Gastrocnemius medialis (tissue), 4 donors: ENCODE data around the gene PSAT1. TPM values are rescaled to one million over a fixed set of nuclear protein-coding genes. Genes with fewer than 3 reads are reported as not detected.

ENCODE experiments used
- ATAC-seq, 2 donors: fragments of 150-250 bp; one replicate each; pipeline ENCODE4 v1.9.1; 2016
- DNase-seq, 2 donors: peaks; one replicate each; pipeline ENCODE4 v3.0.0-alpha.2; 2019
- H3K27ac ChIP-seq, 4 donors: fragments of 200-600 bp; sonication (generic); 1 replicate in 1 of 4; 2 replicates in 3 of 4; pipeline ENCODE4 v1.5.1; 2016 to 2018; ENCODE audit warnings: mild to moderate bottlenecking in 2 of 4, moderate library complexity in 1 of 4
- H3K27me3 ChIP-seq, 3 donors: fragments of 200-600 bp; sonication (generic) in 2 of 3; 1 replicate in 1 of 3; 2 replicates in 2 of 3; pipeline versions ENCODE4 v1.5.1 to v1.6.0; 2016 to 2019; ENCODE audit warnings: mild to moderate bottlenecking in 1 of 3, moderate library complexity in 1 of 3
- H3K36me3 ChIP-seq, 2 donors: fragments of 200-600 bp; sonication (generic) in 1 of 2; one replicate each; pipeline ENCODE4 v1.5.1; 2017 to 2018
- H3K4me1 ChIP-seq, 2 donors: fragments of 200-600 bp; sonication (generic) in 1 of 2; one replicate each; pipeline ENCODE4 v1.5.1; 2016 to 2017; ENCODE audit warnings: mild to moderate bottlenecking in 2 of 2
- H3K4me3 ChIP-seq, 4 donors: fragments of 200-600 bp; sonication (generic) in 3 of 4; 1 replicate in 1 of 4; 2 replicates in 3 of 4; pipeline ENCODE4 v1.5.1; 2016 to 2019; ENCODE audit warnings: mild to moderate bottlenecking in 2 of 4
- H3K9me3 ChIP-seq, 3 donors: fragments of 200-600 bp; sonication (generic) in 2 of 3; 1 replicate in 1 of 3; 2 replicates in 2 of 3; pipeline ENCODE4 v1.5.1; 2016 to 2019
- POLR2A ChIP-seq, 2 donors: fragments of 450-650 bp; IDR thresholded peaks; one replicate each; pipeline ENCODE4 v1.6.1; 2017; ENCODE audit warnings: antibody characterized with exemption in 2 of 2, mild to moderate bottlenecking in 2 of 2, moderate library complexity in 2 of 2
- in situ Hi-C, 4 donors: fragments of 200-750 bp; cut with MboI; loops; one replicate each; pipeline versions ENCODE4 v1.15.0 to v1.8.0; 2017; ENCODE audit warnings: low sequenced_read_pairs in 4 of 4
- intact Hi-C: fragments of 100-400 bp; cut with DNase I; formaldehyde crosslinking; loops from one replicate; pipeline ENCODE4 v1.15.1; 2023; ENCODE audit warnings: low total_unique reads
- total RNA-seq, 4 donors: library from RNA; depleted of rRNA; stranded (reverse); fragments of >200 nt; gene quantifications; one replicate each; pipeline versions ENCODE4 v1.1.0 to v1.2.3, GENCODE V29; 2016
- TF ChIP-seq, protein P1 (sequence below), 5 experiments: fragments of 450-650 bp in 3 of 5; fragments of 200-600 bp in 2 of 5; sonication (generic) in 2 of 5; IDR thresholded peaks in 4 of 5; conservative IDR thresholded peaks in 1 of 5; 1 replicate in 4 of 5; 2 replicates in 1 of 5; pipeline ENCODE4 v1.5.1; 2016 to 2019; ENCODE audit warnings: antibody characterized with exemption in 5 of 5, mild to moderate bottlenecking in 3 of 5, moderate library complexity in 3 of 5

PSAT1 gene
- total RNA-seq, 4 donors from 2014 or later = 0.33 to 0.52 TPM; not detected in 2

DNA sequence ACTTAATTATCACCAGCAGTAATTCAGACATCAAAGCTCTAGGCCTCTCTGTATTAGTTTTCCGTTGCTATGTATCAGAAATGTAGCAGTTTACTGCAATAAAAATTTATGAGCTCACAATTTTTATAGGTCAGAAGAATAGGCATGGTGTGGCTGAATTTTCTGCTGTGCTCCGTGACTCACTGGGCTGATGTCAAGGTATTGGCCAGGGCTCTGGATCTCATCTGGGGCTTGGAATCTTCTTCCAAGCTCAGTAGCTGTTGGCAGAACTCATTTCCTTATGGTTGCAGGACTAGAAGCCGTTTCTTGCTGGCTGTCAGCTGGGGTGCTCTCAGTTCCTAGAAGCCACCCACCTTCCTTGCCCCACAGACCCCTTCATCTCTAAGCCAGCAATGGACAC lies 66.3 kb downstream of the PSAT1 start:
- Histone ChIP-seq H3K36me3 (no peaks in the 10 kb centered on the region), H3K9me3 (no peaks in the 10 kb centered on the region), H3K27ac (no peak overlapping the region), H3K27me3 (no peaks in the 10 kb centered on the region), H3K4me1 (no peaks in the 10 kb centered on the region), H3K4me3 (no peak overlapping the region)
- intact Hi-C loops = no loop called here
- no peak for DNase-seq
- no peak for TF ChIP-seq POLR2A (IDR thresholded peaks at IDR 0.05)
- TF ChIP-seq, protein P1, sequence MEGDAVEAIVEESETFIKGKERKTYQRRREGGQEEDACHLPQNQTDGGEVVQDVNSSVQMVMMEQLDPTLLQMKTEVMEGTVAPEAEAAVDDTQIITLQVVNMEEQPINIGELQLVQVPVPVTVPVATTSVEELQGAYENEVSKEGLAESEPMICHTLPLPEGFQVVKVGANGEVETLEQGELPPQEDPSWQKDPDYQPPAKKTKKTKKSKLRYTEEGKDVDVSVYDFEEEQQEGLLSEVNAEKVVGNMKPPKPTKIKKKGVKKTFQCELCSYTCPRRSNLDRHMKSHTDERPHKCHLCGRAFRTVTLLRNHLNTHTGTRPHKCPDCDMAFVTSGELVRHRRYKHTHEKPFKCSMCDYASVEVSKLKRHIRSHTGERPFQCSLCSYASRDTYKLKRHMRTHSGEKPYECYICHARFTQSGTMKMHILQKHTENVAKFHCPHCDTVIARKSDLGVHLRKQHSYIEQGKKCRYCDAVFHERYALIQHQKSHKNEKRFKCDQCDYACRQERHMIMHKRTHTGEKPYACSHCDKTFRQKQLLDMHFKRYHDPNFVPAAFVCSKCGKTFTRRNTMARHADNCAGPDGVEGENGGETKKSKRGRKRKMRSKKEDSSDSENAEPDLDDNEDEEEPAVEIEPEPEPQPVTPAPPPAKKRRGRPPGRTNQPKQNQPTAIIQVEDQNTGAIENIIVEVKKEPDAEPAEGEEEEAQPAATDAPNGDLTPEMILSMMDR (IDR thresholded peaks at IDR 0.05 in 4 of 5, conservative IDR thresholded peaks at IDR 0.05 in 1 of 5) = no peak
- ATAC-seq = no peak
- in situ Hi-C loops = no loop called here

DNA sequence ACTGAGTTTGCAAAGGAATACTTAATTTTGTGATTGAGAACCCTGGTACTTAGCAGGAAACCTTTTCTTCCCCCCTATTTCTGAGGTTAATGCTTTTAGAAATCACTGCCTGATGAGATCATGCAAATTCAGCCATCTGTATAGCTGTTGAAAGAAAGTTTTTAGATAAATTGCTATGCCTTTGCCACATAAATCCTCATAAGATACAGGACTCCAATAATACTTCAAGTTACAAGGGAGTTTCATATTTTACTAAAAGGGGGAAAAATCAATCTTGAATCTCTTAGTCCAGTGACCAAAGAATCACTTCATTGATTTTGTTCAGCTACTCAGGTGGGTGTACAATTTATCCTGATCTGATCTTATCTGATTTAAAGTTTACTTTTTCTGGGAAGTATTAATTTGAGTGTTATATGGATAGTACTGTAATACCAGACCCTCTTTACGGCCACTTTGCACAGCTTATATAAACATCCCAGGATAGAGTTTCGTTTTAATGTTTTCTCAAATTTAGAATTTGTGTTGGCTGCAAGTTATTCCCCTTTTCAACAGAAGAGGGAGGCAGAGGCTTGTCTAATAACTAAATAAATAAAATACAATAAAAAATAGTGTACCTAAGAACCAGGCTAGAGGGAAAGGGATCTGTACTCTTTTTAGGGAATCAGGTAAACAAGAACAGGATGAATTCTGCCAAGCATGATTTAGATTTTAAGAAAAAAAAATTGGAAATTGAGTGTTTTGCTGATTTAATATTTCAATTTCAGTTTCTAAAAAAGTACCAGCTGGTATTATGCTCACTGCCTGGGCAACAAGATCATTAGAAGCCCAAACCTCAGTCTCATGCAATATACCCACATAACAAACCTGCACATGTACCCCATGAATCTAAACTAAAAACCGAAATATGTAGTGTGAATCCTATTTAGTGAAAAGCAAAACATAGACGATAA lies 69.1 kb downstream of the PSAT1 start:
- DNase-seq (no peak), ATAC-seq (no peak)
- H3K27ac ChIP-seq = no peak overlapping the region
- H3K4me1 ChIP-seq = no peaks in the 10 kb centered on the region
- TF ChIP-seq, protein P1 (IDR thresholded peaks at IDR 0.05 in 4 of 5, conservative IDR thresholded peaks at IDR 0.05 in 1 of 5) = no peak
- no peak for TF ChIP-seq POLR2A (IDR thresholded peaks at IDR 0.05)
- H3K9me3 ChIP-seq = no peaks in the 10 kb centered on the region
- H3K27me3 ChIP-seq = no peaks in the 10 kb centered on the region
- H3K4me3 ChIP-seq = no peak overlapping the region
- H3K36me3 ChIP-seq = no peaks in the 10 kb centered on the region
- in situ Hi-C loops = loop anchor here in 1 of 4 donors (5.0 kb wide), 1 partner anchor 104 kb away; no protein-coding TSS in a partner anchor
- intact Hi-C loops = loop anchor here (5.0 kb wide), 1 partner anchor 104 kb away; no protein-coding TSS in a partner anchor

DNA sequence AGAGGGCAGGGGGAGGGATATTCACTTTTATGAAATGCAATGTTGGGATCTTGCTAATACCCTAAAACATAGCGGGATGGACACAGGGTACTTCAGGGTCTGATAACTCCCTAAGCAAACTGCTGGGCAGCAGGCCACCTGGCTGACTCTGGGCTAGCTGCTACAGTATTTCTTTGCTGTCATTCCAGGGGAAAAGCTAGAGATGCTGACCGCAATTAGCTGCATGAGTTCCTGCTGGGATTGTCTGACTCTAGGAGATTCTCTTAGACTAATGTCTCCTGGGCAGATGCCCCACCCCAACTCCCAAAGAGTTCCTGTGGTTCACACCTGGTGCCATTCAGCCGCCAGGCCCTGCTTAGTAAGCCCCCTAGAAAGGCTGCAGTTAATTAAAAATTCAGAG lies 69.9 kb downstream of the PSAT1 start:
- ATAC-seq (no peak), DNase-seq (no peak)
- no peaks in the 10 kb centered on the region for H3K4me1 ChIP-seq
- in situ Hi-C loops = loop anchor here in 1 of 4 donors (5.0 kb wide), 1 partner anchor 105 kb away; no protein-coding TSS in a partner anchor
- TF ChIP-seq, protein P1 (IDR thresholded peaks at IDR 0.05 in 4 of 5, conservative IDR thresholded peaks at IDR 0.05 in 1 of 5) = no peak
- no peak for TF ChIP-seq POLR2A (IDR thresholded peaks at IDR 0.05)
- H3K4me3 ChIP-seq = no peak overlapping the region
- H3K9me3 ChIP-seq = no peaks in the 10 kb centered on the region
- intact Hi-C loops = loop anchor here (5.0 kb wide), 1 partner anchor 105 kb away; no protein-coding TSS in a partner anchor
- H3K36me3 ChIP-seq = no peaks in the 10 kb centered on the region
- no peak overlapping the region for H3K27ac ChIP-seq
- H3K27me3 ChIP-seq = no peaks in the 10 kb centered on the region

DNA sequence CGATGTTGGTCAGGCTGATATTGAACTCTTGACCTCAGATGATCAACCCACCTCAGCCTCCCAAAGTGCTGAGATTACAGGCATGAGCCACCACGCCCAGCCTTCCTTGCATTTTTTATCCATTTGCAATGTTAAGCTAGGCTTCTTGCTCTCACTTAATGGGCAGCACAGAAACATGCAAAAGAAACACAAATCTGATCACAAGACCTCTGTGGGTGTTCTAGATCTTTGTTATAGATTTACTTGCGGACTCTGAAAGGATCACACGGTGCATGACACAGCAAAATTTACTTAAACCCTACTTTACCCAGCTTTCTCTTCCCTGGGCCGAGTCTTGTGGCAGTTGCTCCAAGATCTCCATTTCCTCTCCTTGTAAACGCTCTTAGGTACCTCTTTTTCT lies 71.3 kb downstream of the PSAT1 start:
- Histone ChIP-seq H3K9me3 (no peaks in the 10 kb centered on the region), H3K27ac (no peak overlapping the region), H3K36me3 (no peaks in the 10 kb centered on the region), H3K4me1 (no peaks in the 10 kb centered on the region), H3K4me3 (no peak overlapping the region), H3K27me3 (no peaks in the 10 kb centered on the region)
- DNase-seq = no peak
- in situ Hi-C loops = loop anchor here in 1 of 4 donors (5.0 kb wide), 1 partner anchor 106 kb away; no protein-coding TSS in a partner anchor
- no peak for TF ChIP-seq POLR2A (IDR thresholded peaks at IDR 0.05)
- TF ChIP-seq, protein P1 (IDR thresholded peaks at IDR 0.05 in 4 of 5, conservative IDR thresholded peaks at IDR 0.05 in 1 of 5) = no peak
- ATAC-seq = no peak
- intact Hi-C loops = loop anchor here (5.0 kb wide), 1 partner anchor 106 kb away; no protein-coding TSS in a partner anchor
